SU-DHL-6 (cell line): ENCODE data around the gene PANK2.

Experiments used
- EZH2phosphoT487 ChIP-seq: fragments of 200-600 bp; sonication (generic), shearing (Covaris generic); conservative IDR thresholded peaks from 2 replicates; pipeline ENCODE4 v1.6.1; 2018; ENCODE audit warnings: mild to moderate bottlenecking, antibody characterized with exemption, low read length, moderate library complexity, mixed read lengths
- TF ChIP-seq, protein P1 (sequence below): fragments of 200-600 bp; sonication (generic); IDR thresholded peaks from one replicate; pipeline ENCODE4 v1.5.1; 2017; ENCODE audit warnings: antibody characterized with exemption, mild to moderate bottlenecking, low read length, moderate library complexity; ENCODE audit not compliant: insufficient read depth, poor library complexity, severe bottlenecking

DNA sequence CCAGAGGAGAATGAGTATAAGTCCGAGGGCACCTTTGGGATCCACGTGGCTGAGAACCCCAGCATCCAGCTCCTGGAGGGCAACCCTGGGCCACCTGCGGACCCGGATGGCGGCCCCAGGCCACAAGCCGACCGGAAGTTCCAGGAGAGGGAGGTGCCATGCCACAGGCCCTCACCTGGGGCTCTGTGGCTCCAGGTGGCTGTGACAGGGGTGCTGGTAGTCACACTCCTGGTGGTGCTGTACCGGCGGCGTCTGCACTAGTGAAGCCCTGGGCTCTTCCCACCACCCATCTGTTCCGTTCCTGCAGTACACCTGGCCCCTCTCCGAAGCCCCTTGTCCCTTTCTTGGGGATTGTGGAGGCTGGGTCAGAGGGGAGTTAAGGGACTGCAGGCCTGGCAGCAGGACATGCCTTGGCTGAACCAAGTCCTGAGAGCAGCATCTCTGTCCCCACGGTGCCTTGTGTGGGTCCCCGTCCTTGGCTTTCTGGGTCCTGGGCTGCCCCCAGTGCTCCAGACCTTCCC is 23.2 kb upstream of the PANK2 start:
- TF ChIP-seq, protein P1, sequence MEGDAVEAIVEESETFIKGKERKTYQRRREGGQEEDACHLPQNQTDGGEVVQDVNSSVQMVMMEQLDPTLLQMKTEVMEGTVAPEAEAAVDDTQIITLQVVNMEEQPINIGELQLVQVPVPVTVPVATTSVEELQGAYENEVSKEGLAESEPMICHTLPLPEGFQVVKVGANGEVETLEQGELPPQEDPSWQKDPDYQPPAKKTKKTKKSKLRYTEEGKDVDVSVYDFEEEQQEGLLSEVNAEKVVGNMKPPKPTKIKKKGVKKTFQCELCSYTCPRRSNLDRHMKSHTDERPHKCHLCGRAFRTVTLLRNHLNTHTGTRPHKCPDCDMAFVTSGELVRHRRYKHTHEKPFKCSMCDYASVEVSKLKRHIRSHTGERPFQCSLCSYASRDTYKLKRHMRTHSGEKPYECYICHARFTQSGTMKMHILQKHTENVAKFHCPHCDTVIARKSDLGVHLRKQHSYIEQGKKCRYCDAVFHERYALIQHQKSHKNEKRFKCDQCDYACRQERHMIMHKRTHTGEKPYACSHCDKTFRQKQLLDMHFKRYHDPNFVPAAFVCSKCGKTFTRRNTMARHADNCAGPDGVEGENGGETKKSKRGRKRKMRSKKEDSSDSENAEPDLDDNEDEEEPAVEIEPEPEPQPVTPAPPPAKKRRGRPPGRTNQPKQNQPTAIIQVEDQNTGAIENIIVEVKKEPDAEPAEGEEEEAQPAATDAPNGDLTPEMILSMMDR, result no peak
- no peak for TF ChIP-seq EZH2phosphoT487
